IgD-negative memory B cell (primary cell): Measurements from ENCODE around the gene GSTA3. TPM values are rescaled to one million over a fixed set of nuclear protein-coding genes. Genes with fewer than 3 reads are reported as not detected.
A peak's percentile ranks its signal among the peaks of the same experiment; 100 is the strongest.
"Not testable (repeated sequence)": the region's sequence is repeated elsewhere in the genome, so short reads cannot be mapped to it uniquely, and the experiment has no call there.

Source experiments
- H3K27ac Mint-ChIP-seq, 3 donors: one replicate each; pipeline ENCODE4 v1.8.0; 2020 to 2022; ENCODE audit warnings: mild to moderate bottlenecking in 3 of 3, mixed read lengths in 3 of 3, moderate library complexity in 1 of 3
- H3K27me3 Mint-ChIP-seq: one replicate; pipeline ENCODE4 v1.8.0; 2021; ENCODE audit warnings: mixed read lengths
- H3K36me3 Mint-ChIP-seq: one replicate; pipeline ENCODE4 v1.8.0; 2020; ENCODE audit warnings: mild to moderate bottlenecking, mixed read lengths
- H3K4me1 Mint-ChIP-seq, 3 donors: one replicate each; pipeline ENCODE4 v1.8.0; 2020 to 2022; ENCODE audit warnings: mixed read lengths in 3 of 3, mild to moderate bottlenecking in 1 of 3
- H3K4me3 Mint-ChIP-seq, 4 donors: one replicate each; pipeline ENCODE4 v1.8.0; 2020 to 2022; ENCODE audit warnings: mild to moderate bottlenecking in 4 of 4, mixed read lengths in 4 of 4, moderate library complexity in 3 of 4
- H3K9me3 Mint-ChIP-seq, 3 donors: one replicate each; pipeline ENCODE4 v1.8.0; 2020 to 2021; ENCODE audit warnings: mixed read lengths in 3 of 3, mild to moderate bottlenecking in 1 of 3
- polyA plus RNA-seq: library from polyadenylated mRNA; unstranded; fragments of 300-500 nt; fragmentation: Illumina TruSeq; gene quantifications from one replicate; pipeline ENCODE4 v1.2.3, GENCODE V29; 2021

Gene GSTA3
- not detected for polyA plus RNA-seq

- Mint-ChIP-seq H3K27me3 (no peaks in the 10 kb centered on the region), H3K9me3 (no peaks in the 10 kb centered on the region), H3K27ac (no peak within 1 kb of the TSS), H3K36me3 (no peaks in the 10 kb centered on the region), H3K4me1 (no peaks in the 10 kb centered on the region), H3K4me3 (no peak within 1 kb of the TSS)
These were observed at the start of gene GSTA3 for GRCh38 chr6:52909531-52909930. Gene GSTA3, minus strand, starts transcription at chr6:52909698. Its CDS starts 3,864 bp downstream, at chr6:52905834.

GRCh38 chr6:52958546-52959255 lies 49.2 kb upstream of the GSTA3 start:
- Mint-ChIP-seq H3K27ac (no peak overlapping the region), H3K4me3 (no peak overlapping the region), H3K27me3 (peaks cover 3% of the 10 kb centered on the region), H3K9me3 (no peaks in the 10 kb centered on the region), H3K36me3 (no peaks in the 10 kb centered on the region), H3K4me1 (peaks cover 0 to 1% (median 0%) of the 10 kb centered on the region in 3 donors)

- peak overlapping the region in 1 of 3 donors; percentile 50 for H3K27ac Mint-ChIP-seq
These were observed 46.4 kb upstream of the GSTA3 start for GRCh38 chr6:52955871-52956270.

GRCh38 chr6:52953911-52954839 lies 44.7 kb upstream of the GSTA3 start:
- no peaks in the 10 kb centered on the region for H3K36me3 Mint-ChIP-seq

More at GRCh38 chr6:52955871-52956270, 46.4 kb upstream of the GSTA3 start:
- Mint-ChIP-seq H3K9me3 (no peaks in the 10 kb centered on the region), H3K4me3 (no peak overlapping the region), H3K36me3 (no peaks in the 10 kb centered on the region), H3K4me1 (peaks cover 0 to 1% (median 0%) of the 10 kb centered on the region in 3 donors), H3K27me3 (peaks cover 5% of the 10 kb centered on the region)

GRCh38 chr6:52946306-52946705 lies 36.8 kb upstream of the GSTA3 start:
- Mint-ChIP-seq H3K4me1 (peaks cover 0 to 2% (median 0%) of the 10 kb centered on the region in 3 donors), H3K27ac (no peak overlapping the region)

More at GRCh38 chr6:52953911-52954839, 44.7 kb upstream of the GSTA3 start:
- H3K27me3 Mint-ChIP-seq, result peaks cover 4% of the 10 kb centered on the region
- H3K4me1 Mint-ChIP-seq, result no peaks in the 10 kb centered on the region
- no peaks in the 10 kb centered on the region for H3K9me3 Mint-ChIP-seq
- H3K27ac Mint-ChIP-seq, result no peak overlapping the region
- no peak overlapping the region for H3K4me3 Mint-ChIP-seq

GRCh38 chr6:52942821-52943220 lies 33.3 kb upstream of the GSTA3 start:
- not testable (repeated sequence) for H3K9me3 Mint-ChIP-seq, H3K27ac Mint-ChIP-seq, H3K4me3 Mint-ChIP-seq, H3K36me3 Mint-ChIP-seq, H3K27me3 Mint-ChIP-seq, H3K4me1 Mint-ChIP-seq

More at GRCh38 chr6:52946306-52946705, 36.8 kb upstream of the GSTA3 start:
- Mint-ChIP-seq H3K9me3 (no peaks in the 10 kb centered on the region), H3K4me3 (no peak overlapping the region), H3K36me3 (no peaks in the 10 kb centered on the region), H3K27me3 (no peaks in the 10 kb centered on the region)

GRCh38 chr6:52942221-52942620 lies 32.7 kb upstream of the GSTA3 start:
- peak overlapping the region in 1 of 3 donors; percentile 40 for H3K27ac Mint-ChIP-seq
- peaks cover 0 to 2% (median 0%) of the 10 kb centered on the region in 3 donors for H3K9me3 Mint-ChIP-seq
- H3K4me3 Mint-ChIP-seq, result no peak overlapping the region
- H3K36me3 Mint-ChIP-seq, result peaks cover 1% of the 10 kb centered on the region
- peaks cover 0 to 2% (median 0%) of the 10 kb centered on the region in 3 donors for H3K4me1 Mint-ChIP-seq
- no peaks in the 10 kb centered on the region for H3K27me3 Mint-ChIP-seq

- Mint-ChIP-seq H3K36me3 (peaks cover 1% of the 10 kb centered on the region), H3K27me3 (peaks cover 6% of the 10 kb centered on the region), H3K9me3 (peaks cover 0 to 2% (median 0%) of the 10 kb centered on the region in 3 donors), H3K27ac (no peak overlapping the region), H3K4me1 (no peaks in the 10 kb centered on the region), H3K4me3 (no peak overlapping the region)
These were observed 28.4 kb upstream of the GSTA3 start for GRCh38 chr6:52937908-52938307.

- Mint-ChIP-seq H3K36me3 (no peaks in the 10 kb centered on the region), H3K27me3 (peaks cover 6% of the 10 kb centered on the region), H3K4me1 (peaks cover 0 to 1% (median 0%) of the 10 kb centered on the region in 3 donors), H3K4me3 (no peak overlapping the region), H3K9me3 (peaks cover 0 to 4% (median 0%) of the 10 kb centered on the region in 3 donors), H3K27ac (no peak overlapping the region)
These were observed 24.3 kb upstream of the GSTA3 start for GRCh38 chr6:52933778-52934177.

- no peak overlapping the region for H3K4me3 Mint-ChIP-seq
- peaks cover 0 to 3% (median 2%) of the 10 kb centered on the region in 3 donors for H3K9me3 Mint-ChIP-seq
- H3K36me3 Mint-ChIP-seq, result no peaks in the 10 kb centered on the region
- peaks cover 0 to 1% (median 0%) of the 10 kb centered on the region in 3 donors for H3K4me1 Mint-ChIP-seq
- peaks cover 6% of the 10 kb centered on the region for H3K27me3 Mint-ChIP-seq
- no peak overlapping the region for H3K27ac Mint-ChIP-seq
These were observed 21.9 kb upstream of the GSTA3 start for GRCh38 chr6:52931351-52931750.

- H3K4me3 Mint-ChIP-seq, result no peak overlapping the region
- peaks cover 0 to 3% (median 2%) of the 10 kb centered on the region in 3 donors for H3K9me3 Mint-ChIP-seq
- H3K27ac Mint-ChIP-seq, result no peak overlapping the region
- peaks cover 5% of the 10 kb centered on the region for H3K27me3 Mint-ChIP-seq
- H3K4me1 Mint-ChIP-seq, result peaks cover 0 to 1% (median 0%) of the 10 kb centered on the region in 3 donors
- no peaks in the 10 kb centered on the region for H3K36me3 Mint-ChIP-seq
These were observed 20.0 kb upstream of the GSTA3 start for GRCh38 chr6:52929321-52930164.

- Mint-ChIP-seq H3K36me3 (no peaks in the 10 kb centered on the region), H3K4me3 (no peak overlapping the region), H3K4me1 (peaks cover 0 to 1% (median 0%) of the 10 kb centered on the region in 3 donors), H3K27ac (no peak overlapping the region), H3K27me3 (peaks cover 5% of the 10 kb centered on the region), H3K9me3 (peaks cover 0 to 3% (median 2%) of the 10 kb centered on the region in 3 donors)
These were observed 18.0 kb upstream of the GSTA3 start for GRCh38 chr6:52927451-52927850.

- H3K36me3 Mint-ChIP-seq, result no peaks in the 10 kb centered on the region
- no peak overlapping the region for H3K4me3 Mint-ChIP-seq
- no peaks in the 10 kb centered on the region for H3K4me1 Mint-ChIP-seq
- no peak overlapping the region for H3K27ac Mint-ChIP-seq
- H3K27me3 Mint-ChIP-seq, result peaks cover 5% of the 10 kb centered on the region
- H3K9me3 Mint-ChIP-seq, result peaks cover 0 to 4% (median 3%) of the 10 kb centered on the region in 3 donors
These were observed 16.7 kb upstream of the GSTA3 start for GRCh38 chr6:52925919-52926792.

GRCh38 chr6:52925042-52925441 lies 15.5 kb upstream of the GSTA3 start:
- H3K4me1 Mint-ChIP-seq, result no peaks in the 10 kb centered on the region
- no peaks in the 10 kb centered on the region for H3K36me3 Mint-ChIP-seq
- H3K9me3 Mint-ChIP-seq, result peaks cover 0 to 4% (median 3%) of the 10 kb centered on the region in 3 donors
- H3K4me3 Mint-ChIP-seq, result no peak overlapping the region
- H3K27me3 Mint-ChIP-seq, result peaks cover 6% of the 10 kb centered on the region
- peak overlapping the region in 1 of 3 donors; percentile 54 for H3K27ac Mint-ChIP-seq
